ENCODE results near the gene HOXC12.

DNA sequence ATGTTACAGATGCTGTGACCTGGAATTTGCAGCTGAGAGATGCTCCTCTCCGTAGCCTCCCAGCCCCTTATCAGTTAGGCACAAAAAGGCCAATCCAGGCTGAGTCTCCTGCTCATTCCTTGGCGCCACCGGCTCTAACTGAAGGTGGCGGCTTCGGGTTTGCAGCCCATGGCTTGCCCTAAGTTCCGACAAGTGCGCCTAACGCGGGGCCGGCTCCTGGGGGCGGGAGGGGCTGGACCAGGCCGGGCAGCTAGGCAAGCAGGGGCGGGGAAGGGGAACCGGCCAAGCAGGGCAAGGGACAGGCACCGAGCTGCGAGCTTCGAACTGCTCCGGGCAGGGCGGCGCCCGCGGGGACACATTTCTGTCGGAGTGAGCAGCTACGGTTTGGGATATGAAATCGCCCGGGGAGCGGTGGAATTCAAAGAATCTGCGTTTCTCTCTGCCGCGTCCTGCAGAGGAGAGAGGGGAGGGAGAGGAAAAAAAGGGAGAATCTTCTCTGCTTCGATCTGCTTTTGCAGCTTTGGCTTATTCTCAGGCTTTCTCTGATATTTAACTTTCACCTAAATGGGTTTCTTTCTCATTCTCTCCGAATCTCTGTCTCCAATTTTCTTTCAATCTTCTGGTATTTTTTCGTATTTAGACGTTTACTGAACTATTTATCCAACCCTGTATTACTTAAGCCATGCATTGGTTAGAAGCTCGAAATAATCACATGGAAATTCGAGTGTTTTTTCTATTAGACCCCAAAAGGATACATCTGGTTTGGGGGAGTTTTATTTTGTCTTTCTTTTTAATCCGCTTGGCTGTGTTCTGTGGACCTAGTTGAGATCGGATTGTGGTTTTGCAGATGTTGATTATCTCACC lies 1.6 kb upstream of the HOXC12 start:
- no peak for TF ChIP-seq CTCF (IDR thresholded peaks at IDR 0.05; ENCODE audit: low read depth, low read length)
- no peak for TF ChIP-seq EZH2phosphoT487 (IDR thresholded peaks at IDR 0.05; ENCODE audit: low read depth)

All from OCI-LY3 (cell line).